Hematopoietic multipotent progenitor cell treated with erythropoietin and hydrocortisone succinate and interleukin-3 and kit ligand, for 6 days (in vitro differentiated cells): ENCODE measurements around the gene ATN1.
A peak's percentile ranks its signal among the peaks of the same experiment; 100 is the strongest.

Source experiments
- DNase-seq: peaks from one replicate; pipeline ENCODE4 v3.0.0-alpha.2; 2015

The ATN1 gene

DNA sequence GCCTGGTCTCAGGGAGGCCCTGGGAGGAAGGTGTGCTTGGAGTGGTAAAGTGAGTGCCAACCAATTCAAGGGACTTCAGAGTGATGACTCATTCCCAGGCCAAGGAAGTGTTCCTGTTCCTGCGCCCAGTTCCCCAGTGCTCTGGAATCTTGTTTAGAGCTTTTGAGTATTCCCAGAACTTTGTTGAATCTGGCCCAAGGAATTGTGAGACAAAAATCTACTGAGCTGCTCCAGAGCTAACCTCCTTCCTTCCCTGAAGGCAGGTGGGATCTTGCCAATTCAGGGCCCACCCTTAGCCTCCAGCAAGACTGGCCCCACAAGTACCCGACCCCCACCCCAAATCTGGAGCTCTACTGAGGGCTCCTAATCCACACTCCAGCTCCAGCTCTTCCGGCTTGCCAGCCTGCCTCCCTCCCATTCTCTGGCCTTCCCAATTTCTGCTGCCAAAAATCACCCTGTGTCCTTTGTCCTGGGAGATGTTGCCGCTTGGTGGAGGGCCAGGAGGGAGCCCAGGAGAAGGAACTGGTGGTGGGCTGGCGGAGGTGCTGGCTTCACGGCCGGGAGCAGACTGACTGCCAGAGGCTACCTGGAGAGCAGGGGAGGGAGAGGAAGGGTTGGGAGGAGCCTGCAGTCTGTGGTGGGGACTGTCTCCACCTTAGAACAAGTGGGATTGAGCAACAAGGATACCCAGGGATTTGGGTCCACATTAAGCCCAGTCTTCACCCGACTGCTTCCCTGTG lies 2.0 kb upstream of the ATN1 start:
- DNase-seq = no peak

DNA sequence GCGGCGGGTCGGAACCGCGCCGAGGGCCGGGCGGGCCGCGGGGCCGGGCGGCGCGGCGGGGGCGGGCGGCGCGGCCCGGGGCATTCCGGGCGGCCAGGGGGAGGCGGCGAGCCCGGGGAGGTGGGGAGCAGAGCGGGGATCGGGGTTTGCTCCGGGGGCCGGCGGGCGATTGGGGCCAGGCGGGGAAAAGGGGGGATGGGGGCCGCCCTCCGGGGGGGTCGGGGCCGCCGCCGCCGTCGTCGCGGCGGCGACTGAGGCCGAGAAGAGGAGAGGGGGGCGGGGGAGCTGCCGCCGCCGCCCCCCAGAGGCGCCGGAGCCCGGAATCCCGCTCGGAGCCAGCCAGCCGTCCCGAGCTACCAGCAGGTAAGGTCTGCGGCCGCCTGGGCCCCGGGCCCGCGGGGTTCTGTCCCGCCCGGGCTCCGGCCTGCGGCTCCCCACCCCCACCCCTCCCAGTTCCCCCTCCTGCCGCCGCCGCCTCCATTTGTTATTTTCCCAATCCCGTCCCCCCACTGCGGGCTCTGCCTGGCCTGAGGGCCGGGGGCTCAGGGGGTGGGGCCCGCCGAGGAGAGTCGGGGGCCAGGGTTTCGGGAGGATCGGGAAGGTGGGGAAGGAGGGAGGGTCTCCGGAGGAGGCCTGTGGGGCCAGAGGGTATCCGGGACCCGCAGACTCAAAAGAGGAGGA lies 403 bp downstream of the ATN1 start:
- peak; percentile 32 for DNase-seq

DNA sequence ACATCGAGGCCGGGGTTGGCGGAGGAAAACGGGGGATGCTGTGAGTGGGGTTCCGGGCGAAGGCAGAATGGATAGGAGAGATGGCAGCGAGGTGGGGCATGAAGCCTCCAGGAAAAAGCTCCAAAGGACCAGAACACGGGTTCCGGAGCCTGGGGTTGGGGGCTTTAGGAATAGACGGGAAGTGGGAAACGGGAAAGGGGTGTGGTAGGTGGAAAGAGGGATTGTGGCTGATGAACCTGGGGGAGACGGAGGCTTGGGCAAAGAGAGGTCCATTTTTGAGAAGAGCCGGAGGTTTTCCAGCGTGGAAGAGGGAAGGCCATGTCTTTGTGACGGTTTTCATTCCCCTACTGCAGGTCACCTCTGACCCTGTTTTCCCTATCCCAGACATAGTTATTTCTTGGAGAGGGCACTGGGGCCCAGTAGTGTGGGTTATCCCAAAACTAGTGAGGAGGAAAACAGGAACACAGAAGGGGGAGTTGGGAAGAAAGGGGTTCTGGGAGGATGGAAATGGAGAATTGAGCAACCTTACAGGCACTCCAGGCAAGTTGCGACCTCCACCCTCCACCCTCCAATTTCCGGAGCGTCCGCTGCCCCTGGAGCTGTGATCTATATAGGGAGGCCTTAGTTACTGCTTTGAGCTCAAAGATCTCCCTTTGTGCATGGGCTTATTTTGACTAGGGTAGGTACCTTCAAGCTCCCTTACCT lies 1.1 kb downstream of the ATN1 start:
- DNase-seq = peak; percentile 36

DNA sequence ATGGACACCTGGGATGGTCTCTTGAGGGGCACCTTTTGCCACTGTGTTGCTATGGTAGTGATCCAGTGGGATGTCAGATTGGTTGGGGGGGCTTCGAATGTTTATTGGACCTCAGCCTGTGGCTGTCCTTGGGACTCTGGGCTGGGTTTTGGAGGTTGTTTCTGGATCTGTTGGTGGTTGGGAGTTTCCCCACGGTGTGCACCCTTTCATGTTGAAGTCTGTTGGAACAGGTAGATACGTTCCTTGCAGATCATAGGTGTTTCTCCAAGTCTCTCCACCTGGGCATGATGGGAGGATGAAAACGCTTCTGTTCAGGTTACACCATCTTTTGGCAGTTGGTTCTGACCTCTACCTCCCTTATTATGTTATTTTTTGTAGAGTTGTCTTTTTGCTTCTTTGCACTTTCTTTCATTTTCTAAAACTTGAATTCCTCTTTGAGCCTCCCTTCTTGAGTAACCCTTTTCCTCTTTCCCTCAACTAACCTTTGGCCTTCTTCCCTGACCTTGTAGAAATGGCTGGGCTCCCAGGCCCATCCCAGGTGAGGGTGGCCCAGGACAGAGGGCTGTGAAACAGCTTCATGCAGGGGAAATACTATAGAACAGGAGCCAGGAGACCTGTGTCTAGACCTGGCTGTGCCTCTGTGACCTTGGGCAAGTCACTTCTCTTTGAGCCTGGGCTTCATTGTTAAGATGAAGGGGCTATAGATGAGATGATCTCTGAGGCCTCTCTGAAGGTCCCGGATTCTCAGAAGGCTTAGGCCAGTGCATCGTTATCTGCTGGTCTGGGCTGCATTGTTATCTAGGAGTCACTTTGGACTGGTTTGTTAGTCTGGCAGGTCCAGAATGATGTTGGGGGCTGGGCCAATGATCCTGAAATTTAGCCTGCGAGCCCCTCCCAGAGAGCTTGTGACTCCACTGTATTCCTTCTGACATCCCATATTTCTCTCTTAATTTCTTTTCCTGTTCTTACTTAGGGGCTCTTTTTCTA lies 2.0 kb downstream of the ATN1 start:
- peak; percentile 65 for DNase-seq

DNA sequence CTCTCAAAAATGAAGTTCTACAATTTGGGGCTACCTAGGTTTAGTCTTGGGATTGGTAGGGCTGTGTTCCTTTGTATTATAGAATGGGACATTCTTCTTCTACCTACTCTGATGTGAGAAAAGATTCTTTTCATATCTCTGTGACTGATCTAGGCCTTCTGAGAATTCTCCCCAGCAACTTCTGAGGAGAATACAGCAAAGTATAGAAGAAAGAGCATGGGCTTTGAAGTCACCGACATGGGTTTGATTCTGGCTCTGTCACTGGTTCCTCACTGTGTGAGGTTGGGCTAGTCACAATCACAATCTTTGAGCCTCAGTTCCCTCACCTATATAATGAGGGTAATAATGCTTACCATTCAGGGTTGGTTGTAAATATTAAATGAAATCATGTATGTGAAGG lies 5.0 kb downstream of the ATN1 start:
- DNase-seq = no peak

DNA sequence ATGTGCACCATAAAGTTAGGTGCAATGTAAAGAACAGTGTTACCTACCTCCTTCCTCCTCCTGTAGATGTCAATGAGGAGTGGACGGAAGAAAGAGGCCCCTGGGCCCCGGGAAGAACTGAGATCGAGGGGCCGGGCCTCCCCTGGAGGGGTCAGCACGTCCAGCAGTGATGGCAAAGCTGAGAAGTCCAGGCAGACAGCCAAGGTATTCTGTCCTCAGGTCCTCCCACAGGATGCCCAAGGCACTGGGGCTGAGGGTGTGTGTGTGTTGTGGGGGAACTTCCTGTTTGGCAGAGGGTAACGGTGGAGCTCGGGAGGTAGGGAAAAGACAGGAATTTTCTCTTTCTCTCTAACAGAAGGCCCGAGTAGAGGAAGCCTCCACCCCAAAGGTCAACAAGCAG lies 6.4 kb downstream of the ATN1 start:
- no peak for DNase-seq

DNA sequence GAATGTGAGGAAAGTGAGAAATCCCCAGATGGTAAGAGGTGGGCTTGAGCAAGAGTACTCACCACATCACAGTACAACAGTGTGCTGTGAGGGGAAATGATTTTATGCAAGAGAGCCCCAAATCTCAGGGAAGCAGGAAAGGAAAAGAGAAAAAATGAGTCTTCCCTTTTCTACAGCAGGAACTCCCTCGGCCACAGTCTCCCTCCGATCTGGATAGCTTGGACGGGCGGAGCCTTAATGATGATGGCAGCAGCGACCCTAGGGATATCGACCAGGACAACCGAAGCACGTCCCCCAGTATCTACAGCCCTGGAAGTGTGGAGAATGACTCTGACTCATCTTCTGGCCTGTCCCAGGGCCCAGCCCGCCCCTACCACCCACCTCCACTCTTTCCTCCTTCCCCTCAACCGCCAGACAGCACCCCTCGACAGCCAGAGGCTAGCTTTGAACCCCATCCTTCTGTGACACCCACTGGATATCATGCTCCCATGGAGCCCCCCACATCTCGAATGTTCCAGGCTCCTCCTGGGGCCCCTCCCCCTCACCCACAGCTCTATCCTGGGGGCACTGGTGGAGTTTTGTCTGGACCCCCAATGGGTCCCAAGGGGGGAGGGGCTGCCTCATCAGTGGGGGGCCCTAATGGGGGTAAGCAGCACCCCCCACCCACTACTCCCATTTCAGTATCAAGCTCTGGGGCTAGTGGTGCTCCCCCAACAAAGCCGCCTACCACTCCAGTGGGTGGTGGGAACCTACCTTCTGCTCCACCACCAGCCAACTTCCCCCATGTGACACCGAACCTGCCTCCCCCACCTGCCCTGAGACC lies 7.8 kb downstream of the ATN1 start:
- no peak for DNase-seq

DNA sequence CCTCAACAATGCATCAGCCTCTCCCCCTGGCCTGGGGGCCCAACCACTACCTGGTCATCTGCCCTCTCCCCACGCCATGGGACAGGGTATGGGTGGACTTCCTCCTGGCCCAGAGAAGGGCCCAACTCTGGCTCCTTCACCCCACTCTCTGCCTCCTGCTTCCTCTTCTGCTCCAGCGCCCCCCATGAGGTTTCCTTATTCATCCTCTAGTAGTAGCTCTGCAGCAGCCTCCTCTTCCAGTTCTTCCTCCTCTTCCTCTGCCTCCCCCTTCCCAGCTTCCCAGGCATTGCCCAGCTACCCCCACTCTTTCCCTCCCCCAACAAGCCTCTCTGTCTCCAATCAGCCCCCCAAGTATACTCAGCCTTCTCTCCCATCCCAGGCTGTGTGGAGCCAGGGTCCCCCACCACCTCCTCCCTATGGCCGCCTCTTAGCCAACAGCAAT lies 8.5 kb downstream of the ATN1 start:
- DNase-seq = no peak

DNA sequence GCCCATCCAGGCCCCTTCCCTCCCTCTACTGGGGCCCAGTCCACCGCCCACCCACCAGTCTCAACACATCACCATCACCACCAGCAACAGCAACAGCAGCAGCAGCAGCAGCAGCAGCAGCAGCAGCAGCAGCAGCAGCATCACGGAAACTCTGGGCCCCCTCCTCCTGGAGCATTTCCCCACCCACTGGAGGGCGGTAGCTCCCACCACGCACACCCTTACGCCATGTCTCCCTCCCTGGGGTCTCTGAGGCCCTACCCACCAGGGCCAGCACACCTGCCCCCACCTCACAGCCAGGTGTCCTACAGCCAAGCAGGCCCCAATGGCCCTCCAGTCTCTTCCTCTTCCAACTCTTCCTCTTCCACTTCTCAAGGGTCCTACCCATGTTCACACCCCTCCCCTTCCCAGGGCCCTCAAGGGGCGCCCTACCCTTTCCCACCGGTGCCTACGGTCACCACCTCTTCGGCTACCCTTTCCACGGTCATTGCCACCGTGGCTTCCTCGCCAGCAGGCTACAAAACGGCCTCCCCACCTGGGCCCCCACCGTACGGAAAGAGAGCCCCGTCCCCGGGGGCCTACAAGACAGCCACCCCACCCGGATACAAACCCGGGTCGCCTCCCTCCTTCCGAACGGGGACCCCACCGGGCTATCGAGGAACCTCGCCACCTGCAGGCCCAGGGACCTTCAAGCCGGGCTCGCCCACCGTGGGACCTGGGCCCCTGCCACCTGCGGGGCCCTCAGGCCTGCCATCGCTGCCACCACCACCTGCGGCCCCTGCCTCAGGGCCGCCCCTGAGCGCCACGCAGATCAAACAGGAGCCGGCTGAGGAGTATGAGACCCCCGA lies 9.1 kb downstream of the ATN1 start:
- DNase-seq = peak; percentile 57

DNA sequence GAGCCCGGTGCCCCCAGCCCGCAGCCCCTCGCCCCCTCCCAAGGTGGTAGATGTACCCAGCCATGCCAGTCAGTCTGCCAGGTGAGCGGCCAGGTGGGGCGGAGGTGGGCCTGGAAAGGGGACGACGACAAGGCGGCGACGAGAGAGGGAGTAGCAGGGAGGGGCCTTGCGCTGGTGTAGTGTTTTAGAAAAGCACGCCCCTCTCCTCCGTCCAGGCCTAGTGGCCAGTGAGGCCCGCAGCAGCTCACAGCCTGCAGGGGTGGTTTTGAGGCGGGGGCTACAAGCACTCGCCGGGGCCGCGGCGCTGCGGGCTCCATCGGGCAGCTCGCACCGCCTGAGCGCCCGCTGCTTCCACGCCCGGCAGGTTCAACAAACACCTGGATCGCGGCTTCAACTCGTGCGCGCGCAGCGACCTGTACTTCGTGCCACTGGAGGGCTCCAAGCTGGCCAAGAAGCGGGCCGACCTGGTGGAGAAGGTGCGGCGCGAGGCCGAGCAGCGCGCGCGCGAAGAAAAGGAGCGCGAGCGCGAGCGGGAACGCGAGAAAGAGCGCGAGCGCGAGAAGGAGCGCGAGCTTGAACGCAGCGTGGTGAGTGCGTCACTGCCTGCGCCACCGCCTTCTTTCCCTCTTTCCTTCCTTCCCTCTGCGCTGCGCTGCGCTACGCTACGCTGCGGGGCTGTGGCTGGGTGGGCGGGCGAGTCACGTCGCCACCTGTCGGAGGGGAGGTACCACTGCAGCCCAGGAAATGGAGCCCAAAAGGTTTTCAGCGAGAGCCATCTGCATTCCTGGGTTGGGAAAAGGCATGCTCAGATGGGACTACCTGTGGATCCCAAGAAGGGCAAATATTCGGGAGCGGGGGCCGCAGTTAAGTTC lies 10.0 kb downstream of the ATN1 start:
- DNase-seq = peak; percentile 98

DNA sequence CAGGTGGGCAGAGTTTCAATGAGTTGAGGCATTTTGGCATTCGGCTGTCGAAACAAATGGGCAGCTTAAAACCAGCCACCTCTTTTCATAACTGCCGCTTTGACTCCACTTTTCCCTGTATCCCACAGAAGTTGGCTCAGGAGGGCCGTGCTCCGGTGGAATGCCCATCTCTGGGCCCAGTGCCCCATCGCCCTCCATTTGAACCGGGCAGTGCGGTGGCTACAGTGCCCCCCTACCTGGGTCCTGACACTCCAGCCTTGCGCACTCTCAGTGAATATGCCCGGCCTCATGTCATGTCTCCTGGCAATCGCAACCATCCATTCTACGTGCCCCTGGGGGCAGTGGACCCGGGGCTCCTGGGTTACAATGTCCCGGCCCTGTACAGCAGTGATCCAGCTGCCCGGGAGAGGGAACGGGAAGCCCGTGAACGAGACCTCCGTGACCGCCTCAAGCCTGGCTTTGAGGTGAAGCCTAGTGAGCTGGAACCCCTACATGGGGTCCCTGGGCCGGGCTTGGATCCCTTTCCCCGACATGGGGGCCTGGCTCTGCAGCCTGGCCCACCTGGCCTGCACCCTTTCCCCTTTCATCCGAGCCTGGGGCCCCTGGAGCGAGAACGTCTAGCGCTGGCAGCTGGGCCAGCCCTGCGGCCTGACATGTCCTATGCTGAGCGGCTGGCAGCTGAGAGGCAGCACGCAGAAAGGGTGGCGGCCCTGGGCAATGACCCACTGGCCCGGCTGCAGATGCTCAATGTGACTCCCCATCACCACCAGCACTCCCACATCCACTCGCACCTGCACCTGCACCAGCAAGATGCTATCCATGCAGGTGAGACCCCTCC lies 10.8 kb downstream of the ATN1 start:
- no peak for DNase-seq

DNA sequence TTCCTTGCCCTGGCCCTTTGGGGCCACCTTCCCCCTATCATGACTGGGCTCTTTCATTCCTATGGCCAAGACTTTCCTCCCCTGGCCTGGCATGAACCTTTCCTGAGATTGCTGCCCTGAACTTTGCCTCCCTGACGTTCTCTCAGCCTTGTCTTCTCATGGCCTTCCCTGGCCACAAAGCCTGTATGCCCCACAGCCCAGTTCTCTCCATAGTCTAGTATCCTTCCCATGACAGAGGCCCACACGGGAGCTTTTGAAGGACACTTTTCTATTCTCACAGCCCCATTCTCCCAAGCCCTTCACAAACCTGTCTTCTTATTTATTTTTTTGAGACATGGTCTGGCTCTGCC lies 11.4 kb downstream of the ATN1 start:
- DNase-seq = no peak

DNA sequence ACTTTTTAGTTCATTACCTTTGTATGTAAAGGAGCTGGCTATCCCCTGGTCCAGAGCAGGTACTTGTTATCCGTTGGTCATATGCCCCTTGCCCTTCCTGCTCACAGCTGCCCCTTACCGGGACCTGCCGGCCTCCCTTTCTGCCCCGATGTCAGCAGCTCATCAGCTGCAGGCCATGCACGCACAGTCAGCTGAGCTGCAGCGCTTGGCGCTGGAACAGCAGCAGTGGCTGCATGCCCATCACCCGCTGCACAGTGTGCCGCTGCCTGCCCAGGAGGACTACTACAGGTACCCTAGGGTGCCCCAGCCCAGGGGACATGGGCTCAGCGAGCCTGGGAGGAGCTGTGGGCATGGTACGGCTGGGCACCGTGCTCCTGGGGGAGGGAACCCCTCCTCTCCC lies 13.5 kb downstream of the ATN1 start:
- DNase-seq = no peak

DNA sequence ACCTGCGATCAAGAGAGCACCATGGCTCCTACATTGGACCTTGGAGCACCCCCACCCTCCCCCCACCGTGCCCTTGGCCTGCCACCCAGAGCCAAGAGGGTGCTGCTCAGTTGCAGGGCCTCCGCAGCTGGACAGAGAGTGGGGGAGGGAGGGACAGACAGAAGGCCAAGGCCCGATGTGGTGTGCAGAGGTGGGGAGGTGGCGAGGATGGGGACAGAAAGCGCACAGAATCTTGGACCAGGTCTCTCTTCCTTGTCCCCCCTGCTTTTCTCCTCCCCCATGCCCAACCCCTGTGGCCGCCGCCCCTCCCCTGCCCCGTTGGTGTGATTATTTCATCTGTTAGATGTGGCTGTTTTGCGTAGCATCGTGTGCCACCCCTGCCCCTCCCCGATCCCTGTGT lies 14.0 kb downstream of the ATN1 start:
- DNase-seq = no peak

DNA sequence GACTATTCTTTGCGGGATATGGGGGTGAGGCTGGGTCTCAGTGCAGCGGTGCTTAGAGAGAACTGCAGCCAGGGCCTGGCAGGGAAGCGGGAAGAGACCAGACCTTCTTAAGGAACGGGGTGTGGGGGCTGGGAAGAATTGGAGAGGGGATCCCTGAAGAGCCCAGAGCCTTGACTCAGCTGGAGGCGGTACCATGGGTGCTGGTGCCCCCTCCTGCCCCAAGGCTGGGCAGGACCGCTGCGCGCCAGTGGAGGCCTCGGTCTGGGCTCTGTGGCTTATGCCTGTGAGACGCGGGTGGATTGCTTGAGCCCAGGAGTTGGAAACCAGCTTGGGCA lies 14.5 kb downstream of the ATN1 start:
- peak; percentile 41 for DNase-seq

DNA sequence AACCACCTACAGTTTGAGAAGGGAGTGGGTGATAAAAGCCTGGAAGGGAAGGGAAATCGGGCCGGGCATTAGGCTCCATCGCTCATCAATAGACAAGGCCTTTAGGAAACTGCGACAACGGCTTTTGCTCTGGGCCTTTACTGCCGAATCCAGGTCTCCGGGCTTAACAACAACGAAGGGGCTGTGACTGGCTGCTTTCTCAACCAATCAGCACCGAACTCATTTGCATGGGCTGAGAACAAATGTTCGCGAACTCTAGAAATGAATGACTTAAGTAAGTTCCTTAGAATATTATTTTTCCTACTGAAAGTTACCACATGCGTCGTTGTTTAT lies 15.6 kb downstream of the ATN1 start:
- DNase-seq = peak; percentile 98

DNA sequence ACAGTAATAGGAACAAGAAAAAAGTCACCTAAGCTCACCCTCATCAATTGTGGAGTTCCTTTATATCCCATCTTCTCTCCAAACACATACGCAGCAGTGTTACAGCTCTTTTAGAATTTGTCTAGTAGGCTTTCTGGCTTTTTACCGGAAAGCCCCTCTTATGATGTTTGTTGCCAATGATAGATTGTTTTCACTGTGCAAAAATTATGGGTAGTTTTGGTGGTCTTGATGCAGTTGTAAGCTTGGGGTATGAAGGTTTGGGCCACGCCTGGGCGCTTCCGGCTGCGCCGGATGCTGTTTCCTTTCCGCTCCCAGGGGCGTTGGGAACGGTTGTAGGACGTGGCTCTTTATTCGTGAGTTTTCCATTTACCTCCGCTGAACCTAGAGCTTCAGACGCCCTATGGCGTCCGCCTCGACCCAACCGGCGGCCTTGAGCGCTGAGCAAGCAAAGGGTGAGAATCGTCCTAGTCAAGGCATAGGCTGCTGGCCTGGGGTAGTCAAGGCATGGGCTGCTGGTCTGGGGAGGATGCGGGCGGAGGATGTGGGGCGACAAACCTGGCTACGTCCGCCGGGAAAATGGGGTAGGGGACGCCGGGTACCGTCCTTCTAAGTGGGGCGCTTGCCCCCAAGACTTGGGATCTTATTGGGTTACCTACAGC lies 16.1 kb downstream of the ATN1 start, which contains the start of the genes C12orf57 and RNU7-1:
C12orf57 (plus strand) TSS at position 301 of the 659 bp plus-strand sequence; CDS start at position 401, 100 bp downstream.
RNU7-1 (plus strand) TSS at position 95 of the 659 bp plus-strand sequence.
- peak; percentile 97 for DNase-seq
